SK-N-SH (cell line): ENCODE measurements around the gene LIG1.

Experiments
- EZH2phosphoT487 ChIP-seq: fragments of 200-600 bp; sonication (generic); IDR thresholded peaks from 2 replicates; pipeline ENCODE4 v1.6.1; 2017; ENCODE audit warnings: low read depth, mixed run types, mild to moderate bottlenecking, antibody characterized with exemption, moderate library complexity, borderline replicate concordance
- FOSL2 ChIP-seq: IDR thresholded peaks from 2 replicates; pipeline ENCODE4 v1.4.0; 2012; ENCODE audit warnings: low read depth, mild to moderate bottlenecking, moderate library complexity, borderline replicate concordance
- FOXM1 ChIP-seq: IDR thresholded peaks from 2 replicates; pipeline ENCODE4 v1.4.0; 2012; ENCODE audit warnings: low read depth, mild to moderate bottlenecking
- POLR2AphosphoS5 ChIP-seq: IDR thresholded peaks from 2 replicates; pipeline ENCODE4 v1.6.1; 2012; ENCODE audit warnings: low read depth, low read length
- TF ChIP-seq, protein P1 (sequence below): fragments of 200-600 bp; sonication (generic); IDR thresholded peaks from 2 replicates; pipeline ENCODE4 v1.6.1; 2017; ENCODE audit warnings: antibody characterized with exemption, mild to moderate bottlenecking, moderate library complexity

DNA sequence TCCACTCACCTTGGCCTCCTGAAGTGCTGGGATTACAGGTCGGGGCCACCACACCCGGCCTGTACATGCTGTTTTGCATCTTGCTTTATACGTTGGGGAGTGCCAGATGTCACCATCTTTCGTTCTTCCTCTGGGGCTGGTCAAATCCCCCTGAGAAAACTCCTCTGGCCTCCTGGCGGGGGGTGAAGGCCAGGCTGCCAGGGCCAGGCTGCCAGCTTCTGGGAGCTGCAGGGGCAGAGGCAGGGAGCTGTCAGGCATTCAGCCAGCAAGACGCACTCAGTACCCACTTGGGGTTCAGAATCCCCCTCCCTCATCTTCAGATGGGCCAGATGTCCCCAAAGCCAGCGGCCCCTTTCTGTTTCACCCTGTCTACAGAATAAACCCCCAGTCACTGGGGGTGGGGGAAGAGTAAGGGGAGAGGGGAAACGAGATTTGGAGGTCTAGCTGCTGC, 16.4 kb upstream of the LIG1 start:
- TF ChIP-seq EZH2phosphoT487 (no peak), FOSL2 (no peak), POLR2AphosphoS5 (no peak), FOXM1 (no peak)
- TF ChIP-seq, protein P1, sequence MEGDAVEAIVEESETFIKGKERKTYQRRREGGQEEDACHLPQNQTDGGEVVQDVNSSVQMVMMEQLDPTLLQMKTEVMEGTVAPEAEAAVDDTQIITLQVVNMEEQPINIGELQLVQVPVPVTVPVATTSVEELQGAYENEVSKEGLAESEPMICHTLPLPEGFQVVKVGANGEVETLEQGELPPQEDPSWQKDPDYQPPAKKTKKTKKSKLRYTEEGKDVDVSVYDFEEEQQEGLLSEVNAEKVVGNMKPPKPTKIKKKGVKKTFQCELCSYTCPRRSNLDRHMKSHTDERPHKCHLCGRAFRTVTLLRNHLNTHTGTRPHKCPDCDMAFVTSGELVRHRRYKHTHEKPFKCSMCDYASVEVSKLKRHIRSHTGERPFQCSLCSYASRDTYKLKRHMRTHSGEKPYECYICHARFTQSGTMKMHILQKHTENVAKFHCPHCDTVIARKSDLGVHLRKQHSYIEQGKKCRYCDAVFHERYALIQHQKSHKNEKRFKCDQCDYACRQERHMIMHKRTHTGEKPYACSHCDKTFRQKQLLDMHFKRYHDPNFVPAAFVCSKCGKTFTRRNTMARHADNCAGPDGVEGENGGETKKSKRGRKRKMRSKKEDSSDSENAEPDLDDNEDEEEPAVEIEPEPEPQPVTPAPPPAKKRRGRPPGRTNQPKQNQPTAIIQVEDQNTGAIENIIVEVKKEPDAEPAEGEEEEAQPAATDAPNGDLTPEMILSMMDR: no peak
